ENCODE results near the gene TEX51. TPM values are rescaled to one million over a fixed set of nuclear protein-coding genes. Genes with fewer than 3 reads are reported as not detected.

TEX51 gene
- total RNA-seq, 4 donors from 2014 or later = not detected

DNA sequence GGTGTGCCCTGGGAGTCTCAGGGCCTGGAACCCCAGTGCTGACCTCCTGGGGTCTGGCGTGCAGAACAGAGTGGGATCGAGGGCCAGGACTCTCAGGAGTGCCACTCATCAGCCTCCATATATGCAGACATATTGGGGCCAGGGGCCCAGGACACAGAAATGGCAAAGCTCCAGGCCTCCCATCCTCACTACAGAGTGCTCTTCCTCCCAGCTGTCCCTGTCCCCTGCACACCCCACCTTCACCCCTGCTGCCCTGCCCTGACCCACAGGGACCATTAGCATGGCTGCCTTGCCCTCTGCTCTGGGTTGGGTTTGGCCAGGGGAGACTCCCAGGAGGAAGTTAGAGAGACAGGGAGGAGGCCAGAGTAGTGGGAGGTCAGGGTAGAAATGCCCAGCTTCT lies 2.8 kb downstream of the TEX51 start:
- H3K9me3 ChIP-seq = no peaks in the 10 kb centered on the region
- H3K36me3 ChIP-seq = no peaks in the 10 kb centered on the region
- no peak for DNase-seq
- H3K27me3 ChIP-seq = no peaks in the 10 kb centered on the region
- intact Hi-C loops (cut with DNase I; ENCODE audit: low total_unique reads) (no loop called here), in situ Hi-C loops (cut with MboI; ENCODE audit: low pct_ligation_motif_present in 1 of 4, low pct_unique_long_range_greater_than_20kb in 1 of 4, low sequenced_read_pairs in 3 of 4) (no loop called here)
- H3K4me1 ChIP-seq = no peaks in the 10 kb centered on the region
- H3K4me3 ChIP-seq = no peak overlapping the region
- no peak overlapping the region for H3K27ac ChIP-seq
- WGBS, 2 donors (ENCODE audit: low coverage in 1 of 2) = no CpG with 5 or more reads among the region's 2 CpGs
- TF ChIP-seq POLR2AphosphoS5 (IDR thresholded peaks at IDR 0.05) (no peak), POLR2A (IDR thresholded peaks at IDR 0.05) (no peak), EP300 (IDR thresholded peaks at IDR 0.05; ENCODE audit: low read depth) (no peak)
- TF ChIP-seq, protein P1, sequence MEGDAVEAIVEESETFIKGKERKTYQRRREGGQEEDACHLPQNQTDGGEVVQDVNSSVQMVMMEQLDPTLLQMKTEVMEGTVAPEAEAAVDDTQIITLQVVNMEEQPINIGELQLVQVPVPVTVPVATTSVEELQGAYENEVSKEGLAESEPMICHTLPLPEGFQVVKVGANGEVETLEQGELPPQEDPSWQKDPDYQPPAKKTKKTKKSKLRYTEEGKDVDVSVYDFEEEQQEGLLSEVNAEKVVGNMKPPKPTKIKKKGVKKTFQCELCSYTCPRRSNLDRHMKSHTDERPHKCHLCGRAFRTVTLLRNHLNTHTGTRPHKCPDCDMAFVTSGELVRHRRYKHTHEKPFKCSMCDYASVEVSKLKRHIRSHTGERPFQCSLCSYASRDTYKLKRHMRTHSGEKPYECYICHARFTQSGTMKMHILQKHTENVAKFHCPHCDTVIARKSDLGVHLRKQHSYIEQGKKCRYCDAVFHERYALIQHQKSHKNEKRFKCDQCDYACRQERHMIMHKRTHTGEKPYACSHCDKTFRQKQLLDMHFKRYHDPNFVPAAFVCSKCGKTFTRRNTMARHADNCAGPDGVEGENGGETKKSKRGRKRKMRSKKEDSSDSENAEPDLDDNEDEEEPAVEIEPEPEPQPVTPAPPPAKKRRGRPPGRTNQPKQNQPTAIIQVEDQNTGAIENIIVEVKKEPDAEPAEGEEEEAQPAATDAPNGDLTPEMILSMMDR (IDR thresholded peaks at IDR 0.05) = no peak

DNA sequence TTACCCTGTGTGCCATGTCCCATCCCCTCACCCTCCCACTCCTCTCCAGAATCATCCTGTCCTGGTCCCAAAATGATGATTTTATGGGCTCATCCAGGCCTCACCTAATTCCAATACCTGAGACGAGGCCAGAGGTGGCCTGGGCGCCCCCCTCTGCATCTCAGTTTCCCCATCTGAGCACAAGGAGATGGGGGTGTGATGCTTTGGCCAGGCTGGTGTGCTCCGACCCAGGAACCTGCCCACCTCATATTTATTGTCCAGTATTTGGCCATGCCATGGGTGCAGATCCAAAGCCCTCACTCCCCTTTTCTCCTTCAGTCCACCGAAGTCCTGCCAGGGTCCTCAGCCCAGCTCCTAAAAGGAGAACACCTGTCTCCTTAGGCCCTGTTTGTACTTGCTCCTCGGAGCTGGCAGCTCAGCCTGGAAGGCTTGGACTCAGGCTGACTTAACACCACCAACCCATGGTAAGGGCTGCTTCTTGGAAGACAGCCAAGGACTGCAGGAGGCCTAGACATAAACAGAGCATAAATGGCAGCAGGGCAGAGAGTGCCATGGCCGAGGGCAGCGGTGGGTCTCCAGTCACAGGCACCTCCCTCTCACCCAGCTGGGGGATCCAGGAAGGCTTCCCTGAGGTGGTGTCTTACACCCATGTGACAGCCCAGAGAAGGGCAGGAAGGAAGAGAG lies 3.6 kb downstream of the TEX51 start:
- no peak for DNase-seq
- WGBS, 2 donors (ENCODE audit: low coverage in 1 of 2) = 53 to 62% methylated on average over 2 to 7 of the region's 7 CpGs

DNA sequence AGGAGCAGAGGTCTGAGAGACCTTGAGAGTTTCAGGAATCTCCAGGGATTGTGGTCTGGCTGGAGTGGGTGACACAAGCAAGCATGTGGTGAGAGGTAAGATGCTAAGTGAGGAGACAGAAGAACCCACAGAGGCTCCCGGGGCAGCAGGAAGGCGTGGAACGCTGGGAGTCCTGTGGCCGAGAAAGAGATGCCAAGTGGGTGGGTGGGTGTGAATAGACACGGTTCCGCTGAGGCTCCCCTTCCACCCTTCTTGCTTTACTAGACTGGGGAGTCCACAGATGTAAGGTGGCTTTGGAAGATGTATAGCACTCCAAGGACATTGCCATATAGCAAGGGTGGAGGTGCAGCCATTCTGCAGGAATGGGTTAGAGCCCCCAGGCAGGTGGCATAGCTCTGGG lies 4.2 kb downstream of the TEX51 start:
- H3K27me3 ChIP-seq = no peaks in the 10 kb centered on the region
- TF ChIP-seq, protein P1 (IDR thresholded peaks at IDR 0.05) = no peak
- TF ChIP-seq EP300 (IDR thresholded peaks at IDR 0.05; ENCODE audit: low read depth) (no peak), POLR2AphosphoS5 (IDR thresholded peaks at IDR 0.05) (no peak), POLR2A (IDR thresholded peaks at IDR 0.05) (no peak)
- intact Hi-C loops (cut with DNase I; ENCODE audit: low total_unique reads) = no loop called here
- no peaks in the 10 kb centered on the region for H3K4me1 ChIP-seq
- no peaks in the 10 kb centered on the region for H3K36me3 ChIP-seq
- WGBS, 2 donors (ENCODE audit: low coverage in 1 of 2) = 75 to 91% methylated on average over 4 to 6 of the region's 6 CpGs
- no peak overlapping the region for H3K27ac ChIP-seq
- DNase-seq = no peak
- no peak overlapping the region for H3K4me3 ChIP-seq
- in situ Hi-C loops (cut with MboI; ENCODE audit: low pct_ligation_motif_present in 1 of 4, low pct_unique_long_range_greater_than_20kb in 1 of 4, low sequenced_read_pairs in 3 of 4) = no loop called here
- no peaks in the 10 kb centered on the region for H3K9me3 ChIP-seq

More for the DNA sequence above, 3.6 kb downstream of the TEX51 start:
- no peak for TF ChIP-seq EP300 (IDR thresholded peaks at IDR 0.05; ENCODE audit: low read depth)
- no peak for TF ChIP-seq POLR2AphosphoS5 (IDR thresholded peaks at IDR 0.05)
- no peak for TF ChIP-seq POLR2A (IDR thresholded peaks at IDR 0.05)
- Histone ChIP-seq H3K4me1 (no peaks in the 10 kb centered on the region), H3K9me3 (no peaks in the 10 kb centered on the region), H3K27ac (no peak overlapping the region), H3K36me3 (no peaks in the 10 kb centered on the region), H3K4me3 (no peak overlapping the region), H3K27me3 (no peaks in the 10 kb centered on the region)
- in situ Hi-C loops (cut with MboI; ENCODE audit: low pct_ligation_motif_present in 1 of 4, low pct_unique_long_range_greater_than_20kb in 1 of 4, low sequenced_read_pairs in 3 of 4) (no loop called here), intact Hi-C loops (cut with DNase I; ENCODE audit: low total_unique reads) (no loop called here)

DNA sequence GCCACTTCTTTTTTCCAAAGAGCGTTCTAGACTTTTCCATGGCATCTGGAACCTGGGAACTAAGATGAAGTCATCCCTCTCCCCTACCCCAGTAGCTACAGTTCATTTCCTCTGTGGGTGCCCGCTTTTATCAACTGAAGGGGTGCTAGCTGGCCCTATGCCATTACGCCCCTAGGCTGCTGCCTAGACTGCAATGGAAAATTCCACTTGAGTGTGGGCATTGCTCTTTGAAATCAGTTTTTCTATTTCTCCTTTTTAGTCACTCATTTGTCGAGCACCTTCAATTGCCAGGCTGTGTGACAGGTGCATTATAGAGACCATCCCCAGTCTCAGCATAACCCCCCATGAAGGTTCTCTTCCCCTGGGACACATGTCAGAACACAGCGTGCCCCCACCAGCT lies 7.3 kb downstream of the TEX51 start:
- no peaks in the 10 kb centered on the region for H3K4me1 ChIP-seq
- TF ChIP-seq POLR2AphosphoS5 (IDR thresholded peaks at IDR 0.05) (no peak), EP300 (IDR thresholded peaks at IDR 0.05; ENCODE audit: low read depth) (no peak), POLR2A (IDR thresholded peaks at IDR 0.05) (no peak)
- TF ChIP-seq, protein P1 (IDR thresholded peaks at IDR 0.05) = no peak
- H3K27ac ChIP-seq = no peak overlapping the region
- no peak for DNase-seq
- WGBS, 2 donors (ENCODE audit: low coverage in 1 of 2) = 78 to 92% methylated on average over 2 to 5 of the region's 5 CpGs
- no peaks in the 10 kb centered on the region for H3K36me3 ChIP-seq
- H3K27me3 ChIP-seq = no peaks in the 10 kb centered on the region
- intact Hi-C loops (cut with DNase I; ENCODE audit: low total_unique reads) = no loop called here
- no peak overlapping the region for H3K4me3 ChIP-seq
- no peaks in the 10 kb centered on the region for H3K9me3 ChIP-seq
- in situ Hi-C loops (cut with MboI; ENCODE audit: low pct_ligation_motif_present in 1 of 4, low pct_unique_long_range_greater_than_20kb in 1 of 4, low sequenced_read_pairs in 3 of 4) = no loop called here

DNA sequence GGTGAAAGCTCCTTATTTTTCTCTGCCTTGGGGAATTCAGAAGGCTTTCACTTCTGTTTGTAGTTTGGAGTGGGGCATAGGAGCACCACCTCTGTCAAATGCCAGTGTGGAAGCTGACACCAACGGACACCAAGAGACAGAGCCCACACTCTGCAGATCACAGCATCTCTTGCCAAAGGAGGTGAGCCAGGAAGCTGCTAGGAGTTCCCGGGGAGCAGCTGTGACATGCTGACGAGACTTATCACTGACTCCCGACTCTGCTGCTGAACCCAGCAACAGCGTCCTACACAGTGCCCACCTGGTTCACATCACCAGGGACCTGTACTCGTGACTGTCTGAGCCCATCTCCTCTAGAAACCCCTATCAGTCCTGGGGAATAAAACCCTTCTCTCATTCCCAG lies 8.1 kb downstream of the TEX51 start:
- Histone ChIP-seq H3K27ac (no peak overlapping the region), H3K4me1 (no peaks in the 10 kb centered on the region), H3K4me3 (no peak overlapping the region), H3K9me3 (no peaks in the 10 kb centered on the region), H3K36me3 (no peaks in the 10 kb centered on the region), H3K27me3 (no peaks in the 10 kb centered on the region)
- TF ChIP-seq, protein P1 (IDR thresholded peaks at IDR 0.05) = no peak
- no peak for TF ChIP-seq POLR2A (IDR thresholded peaks at IDR 0.05)
- TF ChIP-seq EP300 (IDR thresholded peaks at IDR 0.05; ENCODE audit: low read depth) = no peak
- no peak for TF ChIP-seq POLR2AphosphoS5 (IDR thresholded peaks at IDR 0.05)
- in situ Hi-C loops (cut with MboI; ENCODE audit: low pct_ligation_motif_present in 1 of 4, low pct_unique_long_range_greater_than_20kb in 1 of 4, low sequenced_read_pairs in 3 of 4) (no loop called here), intact Hi-C loops (cut with DNase I; ENCODE audit: low total_unique reads) (no loop called here)
- WGBS, 2 donors (ENCODE audit: low coverage in 1 of 2) = 60 to 66% methylated on average over 1 to 6 of the region's 6 CpGs
- DNase-seq = no peak
